Type B pancreatic cell (in vitro differentiated cells): ENCODE measurements around the gene SLC2A9. TPM values are rescaled to one million over a fixed set of nuclear protein-coding genes. Genes with fewer than 3 reads are reported as not detected.

ENCODE experiments used
- DNase-seq: peaks from one replicate; pipeline ENCODE4 v3.0.0; 2021; ENCODE audit warnings: mixed read lengths; ENCODE audit not compliant: unreplicated experiment; ENCODE audit errors: extremely low spot score
- H3K27ac Mint-ChIP-seq: 2 replicates; pipeline ENCODE4 v1.8.0; 2021; ENCODE audit warnings: mild to moderate bottlenecking, mixed read lengths
- H3K27me3 Mint-ChIP-seq: 2 replicates; pipeline ENCODE4 v1.8.0; 2021; ENCODE audit warnings: mixed read lengths
- H3K36me3 Mint-ChIP-seq: 2 replicates; pipeline ENCODE4 v1.8.0; 2021; ENCODE audit warnings: mixed read lengths
- H3K4me1 Mint-ChIP-seq: one replicate; pipeline ENCODE4 v1.8.0; 2021; ENCODE audit warnings: mixed read lengths; ENCODE audit not compliant: unreplicated experiment
- H3K4me3 Mint-ChIP-seq: 2 replicates; pipeline ENCODE4 v1.8.0; 2021; ENCODE audit warnings: mild to moderate bottlenecking, mixed read lengths
- H3K9me3 Mint-ChIP-seq: 2 replicates; pipeline ENCODE4 v1.8.0; 2021; ENCODE audit warnings: mixed read lengths
- total RNA-seq: library from RNA; stranded (reverse); gene quantifications from 2 replicates; pipeline ENCODE4 v1.2.1, GENCODE V29; 2021; ENCODE audit warnings: low replicate concordance
- TF ChIP-seq, protein P1 (sequence below): fragments of 200-600 bp; sonication (generic); conservative IDR thresholded peaks from 2 replicates; pipeline ENCODE4 v1.5.0; 2021; ENCODE audit warnings: antibody characterized with exemption, mild to moderate bottlenecking

Gene SLC2A9
- total RNA-seq, 1 donor from 2014 or later = 2.5 TPM

DNA sequence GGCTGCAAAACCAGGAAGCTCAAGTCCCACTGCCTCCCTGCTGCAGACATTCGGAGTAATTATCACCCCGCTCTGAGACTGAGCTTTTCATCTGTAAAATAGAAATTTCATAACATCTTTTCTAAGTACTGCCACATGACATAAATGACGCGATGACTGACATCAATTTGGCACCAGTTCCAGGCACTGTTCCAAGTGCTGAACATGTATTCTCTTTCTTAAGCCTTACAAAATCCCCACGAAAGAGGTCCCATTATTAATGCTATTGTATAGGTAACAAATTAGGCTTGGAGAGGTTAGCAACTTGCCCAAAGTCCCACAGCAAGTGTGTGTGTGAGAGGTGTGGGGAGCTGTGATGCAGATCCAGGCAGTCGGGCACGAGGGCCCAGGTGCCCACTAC is 56.4 kb downstream of the SLC2A9 start:
- H3K27me3 Mint-ChIP-seq = peaks cover 8% of the 10 kb centered on the region
- TF ChIP-seq, protein P1, sequence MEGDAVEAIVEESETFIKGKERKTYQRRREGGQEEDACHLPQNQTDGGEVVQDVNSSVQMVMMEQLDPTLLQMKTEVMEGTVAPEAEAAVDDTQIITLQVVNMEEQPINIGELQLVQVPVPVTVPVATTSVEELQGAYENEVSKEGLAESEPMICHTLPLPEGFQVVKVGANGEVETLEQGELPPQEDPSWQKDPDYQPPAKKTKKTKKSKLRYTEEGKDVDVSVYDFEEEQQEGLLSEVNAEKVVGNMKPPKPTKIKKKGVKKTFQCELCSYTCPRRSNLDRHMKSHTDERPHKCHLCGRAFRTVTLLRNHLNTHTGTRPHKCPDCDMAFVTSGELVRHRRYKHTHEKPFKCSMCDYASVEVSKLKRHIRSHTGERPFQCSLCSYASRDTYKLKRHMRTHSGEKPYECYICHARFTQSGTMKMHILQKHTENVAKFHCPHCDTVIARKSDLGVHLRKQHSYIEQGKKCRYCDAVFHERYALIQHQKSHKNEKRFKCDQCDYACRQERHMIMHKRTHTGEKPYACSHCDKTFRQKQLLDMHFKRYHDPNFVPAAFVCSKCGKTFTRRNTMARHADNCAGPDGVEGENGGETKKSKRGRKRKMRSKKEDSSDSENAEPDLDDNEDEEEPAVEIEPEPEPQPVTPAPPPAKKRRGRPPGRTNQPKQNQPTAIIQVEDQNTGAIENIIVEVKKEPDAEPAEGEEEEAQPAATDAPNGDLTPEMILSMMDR = no peak

DNA sequence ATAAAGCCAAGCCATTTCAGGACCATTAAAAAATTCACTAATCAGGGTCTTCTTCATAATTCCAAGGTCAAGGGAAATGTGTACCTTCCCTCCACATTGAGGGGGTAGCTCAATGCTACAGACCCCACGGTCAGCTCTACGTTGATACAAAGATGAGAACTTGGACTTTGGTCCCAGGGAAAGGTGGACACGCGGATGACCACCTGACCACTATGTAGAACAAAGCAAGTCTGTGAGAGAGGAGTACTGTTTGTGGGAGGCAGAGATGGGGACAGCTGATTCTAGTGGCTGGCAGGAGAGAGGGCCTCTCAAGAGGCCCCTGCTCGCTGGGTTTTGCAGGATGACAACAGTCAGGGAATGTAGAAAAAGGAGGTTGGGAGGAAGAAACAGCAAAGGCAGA is 58.0 kb downstream of the SLC2A9 start:
- H3K27ac Mint-ChIP-seq = no peak overlapping the region
- peaks cover 18% of the 10 kb centered on the region for H3K9me3 Mint-ChIP-seq
- H3K4me1 Mint-ChIP-seq = no peaks in the 10 kb centered on the region
- TF ChIP-seq, protein P1 = no peak
- no peaks in the 10 kb centered on the region for H3K36me3 Mint-ChIP-seq
- DNase-seq = no peak
- H3K27me3 Mint-ChIP-seq = peaks cover 8% of the 10 kb centered on the region
- no peak overlapping the region for H3K4me3 Mint-ChIP-seq

More for the DNA sequence above, 56.4 kb downstream of the SLC2A9 start:
- Mint-ChIP-seq H3K4me3 (no peak overlapping the region), H3K9me3 (peaks cover 18% of the 10 kb centered on the region), H3K27ac (no peak overlapping the region), H3K4me1 (no peaks in the 10 kb centered on the region), H3K36me3 (no peaks in the 10 kb centered on the region)
- no peak for DNase-seq

DNA sequence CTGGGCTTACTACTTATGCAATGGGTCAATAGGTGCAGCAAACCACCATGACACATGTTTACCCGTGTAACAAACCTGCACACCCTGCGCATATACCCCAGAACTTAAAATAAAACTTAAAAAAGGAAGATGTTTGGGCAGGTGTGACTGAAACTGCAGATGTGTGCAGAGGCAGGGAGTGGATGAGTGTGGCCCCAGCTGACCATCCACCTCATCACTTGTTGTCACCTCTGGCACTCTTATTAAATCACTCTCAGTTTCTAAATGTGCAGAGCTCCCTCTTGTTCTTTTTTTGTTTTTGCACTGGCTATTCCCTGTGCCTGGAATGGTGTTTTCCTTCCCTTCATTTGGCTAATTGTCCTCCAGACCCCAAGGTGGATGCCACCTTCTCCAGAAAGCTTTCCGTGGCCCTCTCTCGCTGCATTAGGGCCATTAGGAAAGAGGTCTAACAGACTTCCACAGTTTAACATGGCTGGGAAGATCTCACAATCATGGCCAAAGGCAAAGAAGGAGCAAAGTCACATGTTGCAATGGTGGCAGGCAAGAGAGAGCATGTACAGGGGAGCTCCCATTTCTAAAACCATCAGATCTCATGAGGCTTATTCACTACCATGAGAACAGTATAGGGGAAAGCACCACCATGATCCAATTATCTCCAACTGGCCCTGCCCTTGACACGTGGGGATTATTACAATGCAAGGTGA is 58.5 kb downstream of the SLC2A9 start:
- Mint-ChIP-seq H3K36me3 (no peaks in the 10 kb centered on the region), H3K9me3 (peaks cover 18% of the 10 kb centered on the region), H3K27ac (no peak overlapping the region), H3K27me3 (peaks cover 8% of the 10 kb centered on the region), H3K4me1 (no peaks in the 10 kb centered on the region), H3K4me3 (no peak overlapping the region)
- TF ChIP-seq, protein P1 = no peak
- no peak for DNase-seq

DNA sequence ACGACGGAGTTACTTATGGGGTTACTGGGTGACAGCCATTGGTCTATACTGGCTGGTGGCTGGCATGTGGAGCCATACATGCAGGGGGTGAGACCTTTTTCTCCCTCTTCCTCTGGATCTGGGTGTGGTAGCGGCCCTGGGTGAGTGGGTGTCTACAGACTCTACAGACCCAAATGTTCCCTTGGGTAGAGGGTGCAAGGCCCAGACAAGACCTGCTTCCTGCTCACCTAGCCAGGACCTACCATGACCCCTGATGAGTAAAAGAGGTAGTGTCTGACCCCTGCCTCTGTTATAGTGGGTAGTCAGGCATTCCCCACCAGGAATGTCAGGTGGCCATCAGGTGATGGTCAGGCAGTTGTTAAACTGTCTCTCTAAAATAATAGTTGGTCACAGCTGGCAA is 66.8 kb downstream of the SLC2A9 start:
- TF ChIP-seq, protein P1 = no peak
- Mint-ChIP-seq H3K9me3 (no peaks in the 10 kb centered on the region), H3K36me3 (no peaks in the 10 kb centered on the region), H3K27me3 (peaks cover 2% of the 10 kb centered on the region), H3K4me3 (no peak overlapping the region), H3K27ac (no peak overlapping the region), H3K4me1 (peaks cover 2% of the 10 kb centered on the region)
- no peak for DNase-seq

DNA sequence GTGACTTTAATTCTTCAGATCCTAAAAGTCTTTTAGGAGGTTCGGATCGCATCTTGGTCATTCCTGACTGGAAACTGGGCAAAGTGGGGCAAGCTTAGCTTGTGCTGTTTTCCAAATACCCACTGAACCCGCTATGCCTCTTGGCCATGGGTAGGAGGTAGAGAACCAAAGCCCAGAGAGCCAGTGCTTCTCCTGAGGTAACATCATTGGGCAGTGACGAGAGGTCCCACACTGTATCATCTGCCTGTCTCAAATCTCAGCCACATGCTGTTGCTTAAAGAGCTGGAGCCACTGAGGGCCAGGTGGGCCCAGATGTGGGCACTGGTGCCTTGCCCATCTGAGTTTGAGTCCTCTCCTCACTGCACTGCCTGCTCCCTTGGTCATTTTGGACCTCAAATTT is 68.2 kb downstream of the SLC2A9 start:
- H3K27ac Mint-ChIP-seq = no peak overlapping the region
- DNase-seq = no peak
- H3K27me3 Mint-ChIP-seq = peaks cover 8% of the 10 kb centered on the region
- H3K4me3 Mint-ChIP-seq = no peak overlapping the region
- TF ChIP-seq, protein P1 = no peak
- no peaks in the 10 kb centered on the region for H3K36me3 Mint-ChIP-seq
- H3K4me1 Mint-ChIP-seq = peaks cover 3% of the 10 kb centered on the region
- no peaks in the 10 kb centered on the region for H3K9me3 Mint-ChIP-seq
